ENCODE measurements around the gene CDK5RAP2.

DNA sequence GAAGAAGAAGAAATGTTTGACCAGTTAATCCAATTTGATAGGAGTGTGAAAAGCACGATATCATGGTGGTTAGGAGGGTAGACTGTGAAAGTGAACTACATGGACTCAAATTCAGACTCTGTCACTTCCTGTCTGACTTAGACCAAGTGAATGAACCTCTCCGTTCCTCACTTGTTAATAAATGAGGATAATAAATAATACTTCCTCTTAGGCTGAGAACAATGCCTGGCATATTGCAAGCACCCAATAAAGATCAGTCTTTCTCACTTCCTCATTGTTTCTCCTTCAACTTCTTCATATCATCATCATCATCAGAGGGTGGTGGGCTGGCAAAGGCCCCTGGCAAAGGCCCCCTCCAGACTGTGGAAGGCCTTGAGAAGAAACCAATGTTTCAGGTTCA is 148.7 kb downstream of the CDK5RAP2 start:
- TF ChIP-seq, protein P1, sequence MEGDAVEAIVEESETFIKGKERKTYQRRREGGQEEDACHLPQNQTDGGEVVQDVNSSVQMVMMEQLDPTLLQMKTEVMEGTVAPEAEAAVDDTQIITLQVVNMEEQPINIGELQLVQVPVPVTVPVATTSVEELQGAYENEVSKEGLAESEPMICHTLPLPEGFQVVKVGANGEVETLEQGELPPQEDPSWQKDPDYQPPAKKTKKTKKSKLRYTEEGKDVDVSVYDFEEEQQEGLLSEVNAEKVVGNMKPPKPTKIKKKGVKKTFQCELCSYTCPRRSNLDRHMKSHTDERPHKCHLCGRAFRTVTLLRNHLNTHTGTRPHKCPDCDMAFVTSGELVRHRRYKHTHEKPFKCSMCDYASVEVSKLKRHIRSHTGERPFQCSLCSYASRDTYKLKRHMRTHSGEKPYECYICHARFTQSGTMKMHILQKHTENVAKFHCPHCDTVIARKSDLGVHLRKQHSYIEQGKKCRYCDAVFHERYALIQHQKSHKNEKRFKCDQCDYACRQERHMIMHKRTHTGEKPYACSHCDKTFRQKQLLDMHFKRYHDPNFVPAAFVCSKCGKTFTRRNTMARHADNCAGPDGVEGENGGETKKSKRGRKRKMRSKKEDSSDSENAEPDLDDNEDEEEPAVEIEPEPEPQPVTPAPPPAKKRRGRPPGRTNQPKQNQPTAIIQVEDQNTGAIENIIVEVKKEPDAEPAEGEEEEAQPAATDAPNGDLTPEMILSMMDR (IDR thresholded peaks at IDR 0.05): no peak
- TF ChIP-seq POLR2AphosphoS5 (IDR thresholded peaks at IDR 0.05) (no peak), EP300 (IDR thresholded peaks at IDR 0.05) (no peak)
